GM18867 (cell line): ENCODE data around the gene CNIH4.
"Not testable (repeated sequence)": the region's sequence is repeated elsewhere in the genome, so short reads cannot be mapped to it uniquely, and the experiment has no call there.

Experiments used
- ATAC-seq: cut with Tn5 transposase; IDR thresholded peaks from one replicate; pipeline ENCODE4 v1.9.1; 2021; ENCODE audit warnings: mild to moderate bottlenecking, moderate library complexity; ENCODE audit not compliant: unreplicated experiment

The CNIH4 gene

GRCh38 chr1:224393294-224393693, 36.6 kb downstream of the CNIH4 start:
- ATAC-seq: no peak

DNA sequence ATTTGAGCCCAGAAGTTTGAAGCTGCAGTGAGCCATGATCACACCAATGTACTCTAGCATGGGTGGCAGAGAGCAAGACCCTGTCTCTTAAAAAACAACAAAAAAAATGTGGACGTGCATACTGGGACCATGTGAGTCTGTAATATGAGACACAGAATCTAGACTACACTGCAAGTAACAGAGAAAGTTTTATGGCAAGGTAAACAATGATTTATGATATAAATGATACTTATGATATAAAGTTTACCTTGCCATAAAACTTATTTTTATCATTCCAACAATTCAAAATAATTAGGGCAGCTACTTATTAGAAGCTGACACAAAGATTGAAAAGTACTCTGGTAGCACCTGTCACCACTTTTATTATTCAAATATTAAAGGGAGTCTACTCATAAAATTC, 43.2 kb downstream of the CNIH4 start:
- ATAC-seq: no peak

GRCh38 chr1:224402472-224403036, 45.9 kb downstream of the CNIH4 start:
- no peak for ATAC-seq

DNA sequence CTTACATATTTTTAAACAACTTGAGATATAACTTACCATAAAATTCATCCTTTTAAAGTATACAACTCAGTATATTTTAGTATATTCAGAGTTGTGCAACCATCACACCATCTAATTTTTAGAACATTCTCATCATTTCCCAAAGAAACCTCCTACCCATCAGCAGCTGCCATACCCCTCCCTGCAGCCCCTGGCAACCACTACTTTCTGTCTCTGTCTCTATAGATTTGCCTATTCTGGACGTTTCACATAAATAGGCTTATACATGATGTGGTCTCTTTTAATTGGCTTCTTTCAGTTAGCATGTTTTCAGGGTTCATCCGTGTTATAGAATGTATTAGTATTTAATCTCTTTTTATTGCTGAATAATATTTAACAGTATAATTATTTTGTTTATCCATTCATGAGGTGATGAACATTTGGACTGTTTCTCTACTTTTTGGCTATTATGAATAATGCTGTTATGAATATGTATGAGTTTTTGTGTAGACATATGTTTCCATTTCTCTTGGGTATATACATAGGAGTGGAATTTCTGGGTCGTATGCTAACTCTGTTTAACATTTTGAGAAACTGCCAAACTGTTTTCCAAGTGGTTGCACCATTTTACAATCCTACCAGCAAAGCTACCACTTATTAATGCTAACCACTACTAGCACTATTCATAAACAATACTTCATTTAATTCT, 48.4 kb downstream of the CNIH4 start:
- ATAC-seq: no peak

DNA sequence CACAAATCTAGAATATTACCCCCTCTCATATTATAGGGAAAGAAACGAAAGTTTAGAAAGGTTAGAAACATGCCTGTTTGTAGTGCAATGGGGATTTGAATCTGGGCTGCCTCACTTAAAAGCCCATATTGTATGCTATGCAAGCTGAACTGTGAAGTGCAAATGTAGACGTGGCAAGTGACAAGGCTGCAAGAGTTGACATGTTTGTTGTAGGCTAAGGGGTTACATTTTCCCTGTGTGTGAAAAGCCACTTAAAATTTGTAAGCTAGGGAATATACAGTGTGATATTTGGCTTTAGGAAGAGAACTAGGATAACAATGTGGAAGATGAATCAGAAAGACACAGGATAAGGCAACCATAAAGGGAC, 48.9 kb downstream of the CNIH4 start:
- no peak for ATAC-seq

GRCh38 chr1:224406216-224406615, 49.5 kb downstream of the CNIH4 start:
- ATAC-seq: no peak

GRCh38 chr1:224407571-224408293, 51.1 kb downstream of the CNIH4 start:
- no peak for ATAC-seq

GRCh38 chr1:224408294-224408590, 51.6 kb downstream of the CNIH4 start:
- no peak for ATAC-seq

DNA sequence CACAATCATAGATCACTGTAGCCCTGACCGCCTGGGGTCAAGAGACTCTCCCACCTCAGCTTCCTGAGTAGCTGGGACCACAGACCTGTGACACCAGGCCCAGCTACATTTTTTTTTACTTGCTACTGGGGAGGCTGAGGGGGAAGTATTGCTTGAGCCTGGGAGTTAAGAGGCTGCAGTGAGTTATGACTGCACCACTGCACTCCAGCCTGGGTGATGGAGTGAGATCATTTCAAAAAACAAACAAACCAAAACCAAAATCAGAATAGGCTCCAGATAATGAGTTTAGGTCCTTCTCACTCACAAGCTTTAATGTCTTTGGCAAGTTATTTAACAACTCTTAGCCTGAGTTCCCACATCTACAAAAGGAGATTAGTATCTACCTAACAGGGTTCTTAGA, 55.1 kb downstream of the CNIH4 start:
- no peak for ATAC-seq

DNA sequence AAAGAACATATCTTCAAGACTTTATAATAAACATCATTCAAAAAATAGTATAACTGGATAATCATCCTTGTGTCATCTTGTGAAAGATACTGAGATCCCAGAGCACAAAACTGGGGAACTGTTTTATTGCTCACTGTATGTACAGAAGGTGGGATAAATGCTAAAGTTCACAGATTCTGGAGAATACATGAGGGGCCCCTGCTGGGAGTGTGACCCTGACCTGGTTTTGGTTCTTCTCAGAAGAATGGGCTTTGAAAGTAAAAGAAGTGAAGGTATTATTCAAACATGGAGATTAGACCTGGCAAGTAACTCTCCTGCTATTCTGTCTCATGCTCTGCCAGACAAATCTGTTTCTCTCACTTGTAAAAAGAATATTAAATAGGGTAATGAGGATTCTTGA, 63.4 kb downstream of the CNIH4 start:
- no peak for ATAC-seq

DNA sequence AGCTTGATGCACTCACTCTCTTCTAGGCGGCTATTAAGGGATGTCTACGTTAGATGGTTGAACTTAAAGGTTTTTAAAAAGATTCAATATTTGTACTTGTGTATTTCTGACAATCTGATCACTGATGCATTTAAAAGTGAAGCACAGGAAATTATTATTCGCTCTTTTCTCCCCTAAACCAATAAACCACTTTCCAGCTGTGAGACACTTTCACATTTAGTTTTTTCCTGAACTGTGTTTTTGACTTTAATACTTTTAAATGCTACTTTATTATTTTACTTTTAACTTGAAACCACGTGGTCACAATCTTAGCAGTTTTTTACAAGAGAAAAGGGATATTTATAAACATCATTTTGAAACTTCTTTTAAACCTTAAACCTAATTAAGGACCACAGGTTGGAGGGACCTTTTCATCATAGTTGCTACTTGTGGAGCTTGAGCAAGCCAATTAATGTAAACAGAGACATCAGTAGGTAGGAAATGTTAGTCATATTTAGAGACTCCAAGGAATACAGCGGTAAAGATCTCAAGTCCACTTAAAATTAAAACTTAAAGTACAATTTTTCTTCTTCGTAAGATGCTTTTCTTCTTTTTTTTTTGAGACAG, 68.7 kb downstream of the CNIH4 start:
- ATAC-seq: no peak

GRCh38 chr1:224426869-224427268, 70.2 kb downstream of the CNIH4 start:
- ATAC-seq: not testable (repeated sequence)

GRCh38 chr1:224427346-224427745, 70.7 kb downstream of the CNIH4 start:
- ATAC-seq: no peak

- ATAC-seq: not testable (repeated sequence)
Observed at GRCh38 chr1:224428713-224429112, 72.0 kb downstream of the CNIH4 start.
